ENCODE results near the gene TSG101.

Gene TSG101

GRCh38 chr11:18526130-18526520, 617 bp downstream of the TSG101 start:
- Histone ChIP-seq H3K9me3 (ENCODE audit: low read length) (no peaks in the 10 kb centered on the region), H3K27me3 (ENCODE audit: insufficient read depth, low read length) (no peaks in the 10 kb centered on the region), H3K4me3 (ENCODE audit: low read length) (peak overlapping the region; percentile 90), H3K36me3 (ENCODE audit: insufficient read depth, low read length) (peaks cover 22% of the 10 kb centered on the region), H3K4me1 (ENCODE audit: insufficient read depth, low read length) (peaks cover 12% of the 10 kb centered on the region), H2AFZ (ENCODE audit: low read depth, low read length) (peak overlapping the region; percentile 60)

GRCh38 chr11:18524248-18524647, 2.5 kb downstream of the TSG101 start:
- Histone ChIP-seq H3K4me1 (ENCODE audit: insufficient read depth, low read length) (peaks cover 12% of the 10 kb centered on the region), H3K27me3 (ENCODE audit: insufficient read depth, low read length) (no peaks in the 10 kb centered on the region), H2AFZ (ENCODE audit: low read depth, low read length) (no peak overlapping the region)

DNA sequence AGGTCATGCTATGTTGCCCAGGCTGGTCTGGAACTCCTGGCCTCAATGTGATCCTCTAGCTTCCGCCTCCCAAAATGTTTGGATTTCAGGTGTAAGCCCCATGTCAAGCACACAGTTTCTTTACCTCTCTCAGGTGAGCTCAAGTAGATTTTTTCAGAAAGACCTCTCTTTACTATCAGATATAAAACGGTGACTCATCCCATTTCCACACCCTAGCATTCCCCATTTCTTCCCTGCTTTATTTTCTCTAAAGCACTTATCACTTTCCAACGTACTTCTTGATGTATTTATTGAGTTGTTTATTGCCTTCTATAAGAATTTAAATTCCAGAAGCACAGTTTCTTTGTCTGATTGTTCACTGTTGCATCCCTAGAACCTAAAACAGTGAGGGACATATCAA, 3.7 kb downstream of the TSG101 start:
- Histone ChIP-seq H3K4me3 (ENCODE audit: low read length) (no peak overlapping the region), H2AFZ (ENCODE audit: low read depth, low read length) (no peak overlapping the region), H3K4me1 (ENCODE audit: insufficient read depth, low read length) (peaks cover 12% of the 10 kb centered on the region), H3K9me3 (ENCODE audit: low read length) (no peaks in the 10 kb centered on the region), H3K36me3 (ENCODE audit: insufficient read depth, low read length) (peaks cover 28% of the 10 kb centered on the region), H3K27me3 (ENCODE audit: insufficient read depth, low read length) (no peaks in the 10 kb centered on the region)

More at GRCh38 chr11:18524248-18524647, 2.5 kb downstream of the TSG101 start:
- Histone ChIP-seq H3K9me3 (ENCODE audit: low read length) (no peaks in the 10 kb centered on the region), H3K4me3 (ENCODE audit: low read length) (no peak overlapping the region), H3K36me3 (ENCODE audit: insufficient read depth, low read length) (peaks cover 22% of the 10 kb centered on the region)

- Histone ChIP-seq H3K4me1 (ENCODE audit: insufficient read depth, low read length) (peaks cover 5% of the 10 kb centered on the region), H2AFZ (ENCODE audit: low read depth, low read length) (no peak overlapping the region), H3K4me3 (ENCODE audit: low read length) (no peak overlapping the region), H3K36me3 (ENCODE audit: insufficient read depth, low read length) (peaks cover 31% of the 10 kb centered on the region), H3K27me3 (ENCODE audit: insufficient read depth, low read length) (no peaks in the 10 kb centered on the region), H3K9me3 (ENCODE audit: low read length) (no peaks in the 10 kb centered on the region)
These were observed 4.4 kb downstream of the TSG101 start for GRCh38 chr11:18522388-18522787.

- peaks cover 35% of the 10 kb centered on the region for H3K36me3 ChIP-seq (ENCODE audit: insufficient read depth, low read length)
- H3K4me1 ChIP-seq (ENCODE audit: insufficient read depth, low read length) = peaks cover 5% of the 10 kb centered on the region
- no peaks in the 10 kb centered on the region for H3K9me3 ChIP-seq (ENCODE audit: low read length)
- no peak overlapping the region for H3K4me3 ChIP-seq (ENCODE audit: low read length)
- H2AFZ ChIP-seq (ENCODE audit: low read depth, low read length) = no peak overlapping the region
- H3K27me3 ChIP-seq (ENCODE audit: insufficient read depth, low read length) = no peaks in the 10 kb centered on the region
These were observed 5.6 kb downstream of the TSG101 start for GRCh38 chr11:18521122-18521521.

DNA sequence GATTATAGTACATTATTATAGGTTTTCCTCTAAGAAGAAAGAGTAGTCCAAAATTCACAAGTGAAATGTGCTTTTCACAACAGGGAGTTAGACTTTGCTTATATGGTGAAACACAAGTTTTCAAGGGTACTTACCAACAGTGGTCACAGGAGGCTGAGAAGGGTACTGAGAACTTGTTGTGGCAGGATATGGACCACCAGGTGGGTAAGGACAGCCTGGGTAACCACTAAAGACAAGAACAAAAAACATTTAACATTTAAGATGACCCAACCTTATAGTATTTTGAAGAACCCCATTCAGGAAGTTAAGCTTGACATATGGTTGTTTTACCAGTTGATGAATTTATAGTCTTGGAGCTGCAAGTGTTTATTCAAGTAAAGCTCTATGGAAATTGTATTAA, 24.4 kb downstream of the TSG101 start:
- no peaks in the 10 kb centered on the region for H3K9me3 ChIP-seq (ENCODE audit: low read length)
- H3K27me3 ChIP-seq (ENCODE audit: insufficient read depth, low read length) = no peaks in the 10 kb centered on the region
- no peak overlapping the region for H3K4me3 ChIP-seq (ENCODE audit: low read length)
- no peak overlapping the region for H2AFZ ChIP-seq (ENCODE audit: low read depth, low read length)
- peaks cover 77% of the 10 kb centered on the region for H3K36me3 ChIP-seq (ENCODE audit: insufficient read depth, low read length)
- H3K4me1 ChIP-seq (ENCODE audit: insufficient read depth, low read length) = no peaks in the 10 kb centered on the region

GRCh38 chr11:18501629-18502028, 25.1 kb downstream of the TSG101 start:
- no peaks in the 10 kb centered on the region for H3K27me3 ChIP-seq (ENCODE audit: insufficient read depth, low read length)
- peaks cover 71% of the 10 kb centered on the region for H3K36me3 ChIP-seq (ENCODE audit: insufficient read depth, low read length)

GRCh38 chr11:18498039-18498438, 28.7 kb downstream of the TSG101 start:
- H2AFZ ChIP-seq (ENCODE audit: low read depth, low read length) = no peak overlapping the region
- no peaks in the 10 kb centered on the region for H3K4me1 ChIP-seq (ENCODE audit: insufficient read depth, low read length)
- no peak overlapping the region for H3K4me3 ChIP-seq (ENCODE audit: low read length)
- H3K9me3 ChIP-seq (ENCODE audit: low read length) = no peaks in the 10 kb centered on the region
- H3K36me3 ChIP-seq (ENCODE audit: insufficient read depth, low read length) = peaks cover 70% of the 10 kb centered on the region
- H3K27me3 ChIP-seq (ENCODE audit: insufficient read depth, low read length) = no peaks in the 10 kb centered on the region

More at GRCh38 chr11:18501629-18502028, 25.1 kb downstream of the TSG101 start:
- no peak overlapping the region for H2AFZ ChIP-seq (ENCODE audit: low read depth, low read length)
- no peaks in the 10 kb centered on the region for H3K9me3 ChIP-seq (ENCODE audit: low read length)
- H3K4me3 ChIP-seq (ENCODE audit: low read length) = no peak overlapping the region
- no peaks in the 10 kb centered on the region for H3K4me1 ChIP-seq (ENCODE audit: insufficient read depth, low read length)

DNA sequence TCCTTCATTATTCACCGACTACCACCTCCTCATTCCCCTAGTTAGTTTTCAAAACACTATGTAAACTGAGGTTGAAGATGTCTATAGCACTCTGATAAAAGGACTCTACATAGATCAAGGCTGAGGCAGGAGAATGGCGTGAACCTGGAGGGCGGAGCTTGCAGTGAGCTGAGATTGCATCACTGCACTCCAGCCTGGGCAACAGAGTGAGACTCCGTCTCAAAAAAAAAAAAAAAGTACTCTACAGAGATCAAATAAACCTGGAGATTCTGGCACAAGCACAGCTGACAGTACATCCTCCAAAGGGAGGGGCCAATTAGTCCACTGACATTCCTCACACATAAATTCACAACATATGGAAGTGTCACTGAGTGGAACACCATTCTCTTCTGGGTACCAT, 31.0 kb downstream of the TSG101 start:
- peaks cover 65% of the 10 kb centered on the region for H3K36me3 ChIP-seq (ENCODE audit: insufficient read depth, low read length)
- no peak overlapping the region for H2AFZ ChIP-seq (ENCODE audit: low read depth, low read length)
- no peaks in the 10 kb centered on the region for H3K27me3 ChIP-seq (ENCODE audit: insufficient read depth, low read length)
- H3K4me3 ChIP-seq (ENCODE audit: low read length) = no peak overlapping the region
- H3K4me1 ChIP-seq (ENCODE audit: insufficient read depth, low read length) = no peaks in the 10 kb centered on the region
- H3K9me3 ChIP-seq (ENCODE audit: low read length) = no peaks in the 10 kb centered on the region

- H3K9me3 ChIP-seq (ENCODE audit: low read length) = no peaks in the 10 kb centered on the region
- no peak overlapping the region for H2AFZ ChIP-seq (ENCODE audit: low read depth, low read length)
These were observed 31.5 kb downstream of the TSG101 start for GRCh38 chr11:18495271-18495670.

GRCh38 chr11:18493310-18493709, 33.4 kb downstream of the TSG101 start:
- H3K4me3 ChIP-seq (ENCODE audit: low read length) = no peak overlapping the region
- H3K9me3 ChIP-seq (ENCODE audit: low read length) = no peaks in the 10 kb centered on the region
- no peaks in the 10 kb centered on the region for H3K27me3 ChIP-seq (ENCODE audit: insufficient read depth, low read length)
- H3K36me3 ChIP-seq (ENCODE audit: insufficient read depth, low read length) = peaks cover 64% of the 10 kb centered on the region
- H3K4me1 ChIP-seq (ENCODE audit: insufficient read depth, low read length) = no peaks in the 10 kb centered on the region
- no peak overlapping the region for H2AFZ ChIP-seq (ENCODE audit: low read depth, low read length)

More at GRCh38 chr11:18495271-18495670, 31.5 kb downstream of the TSG101 start:
- H3K4me3 ChIP-seq (ENCODE audit: low read length) = no peak overlapping the region
- no peaks in the 10 kb centered on the region for H3K27me3 ChIP-seq (ENCODE audit: insufficient read depth, low read length)
- H3K4me1 ChIP-seq (ENCODE audit: insufficient read depth, low read length) = no peaks in the 10 kb centered on the region
- H3K36me3 ChIP-seq (ENCODE audit: insufficient read depth, low read length) = peaks cover 65% of the 10 kb centered on the region

- Histone ChIP-seq H3K4me3 (ENCODE audit: low read length) (no peak overlapping the region), H2AFZ (ENCODE audit: low read depth, low read length) (no peak overlapping the region), H3K9me3 (ENCODE audit: low read length) (no peaks in the 10 kb centered on the region), H3K36me3 (ENCODE audit: insufficient read depth, low read length) (peaks cover 59% of the 10 kb centered on the region), H3K4me1 (ENCODE audit: insufficient read depth, low read length) (no peaks in the 10 kb centered on the region), H3K27me3 (ENCODE audit: insufficient read depth, low read length) (no peaks in the 10 kb centered on the region)
These were observed 33.9 kb downstream of the TSG101 start for GRCh38 chr11:18492888-18493287.

DNA sequence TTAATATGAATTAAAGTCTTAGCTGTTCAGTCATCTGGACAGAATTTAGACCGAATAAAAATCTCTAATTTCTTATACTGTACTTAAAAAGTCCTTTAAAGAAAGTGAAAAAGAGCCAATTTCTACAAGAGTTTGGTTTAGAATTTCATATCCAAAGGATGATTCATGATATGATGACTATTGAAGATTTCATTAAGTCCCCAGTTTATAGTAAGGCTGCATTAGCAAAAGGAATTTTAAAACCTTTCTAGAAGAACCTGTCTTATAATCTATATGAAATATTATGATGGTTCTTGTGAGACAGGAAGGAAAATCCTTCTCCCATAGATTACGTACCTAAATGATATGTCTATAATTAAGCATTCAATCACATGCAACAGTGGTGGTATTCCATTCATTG, 34.8 kb downstream of the TSG101 start:
- Histone ChIP-seq H3K4me3 (ENCODE audit: low read length) (no peak overlapping the region), H3K36me3 (ENCODE audit: insufficient read depth, low read length) (peaks cover 63% of the 10 kb centered on the region), H3K27me3 (ENCODE audit: insufficient read depth, low read length) (no peaks in the 10 kb centered on the region), H2AFZ (ENCODE audit: low read depth, low read length) (no peak overlapping the region), H3K9me3 (ENCODE audit: low read length) (no peaks in the 10 kb centered on the region), H3K4me1 (ENCODE audit: insufficient read depth, low read length) (no peaks in the 10 kb centered on the region)

- no peaks in the 10 kb centered on the region for H3K27me3 ChIP-seq (ENCODE audit: insufficient read depth, low read length)
- no peaks in the 10 kb centered on the region for H3K4me1 ChIP-seq (ENCODE audit: insufficient read depth, low read length)
- no peak overlapping the region for H2AFZ ChIP-seq (ENCODE audit: low read depth, low read length)
- no peak overlapping the region for H3K4me3 ChIP-seq (ENCODE audit: low read length)
- no peaks in the 10 kb centered on the region for H3K9me3 ChIP-seq (ENCODE audit: low read length)
- peaks cover 62% of the 10 kb centered on the region for H3K36me3 ChIP-seq (ENCODE audit: insufficient read depth, low read length)
These were observed 35.8 kb downstream of the TSG101 start for GRCh38 chr11:18490736-18491485.

Measured in neuron (in vitro differentiated cells).